ENCODE data around the gene CNEP1R1. TPM values are rescaled to one million over a fixed set of nuclear protein-coding genes. Genes with fewer than 3 reads are reported as not detected.

The CNEP1R1 gene
- total RNA-seq, 1 experiment from 2014 or later: 18.5 TPM

GRCh38 chr16:50061326-50061725 lies 36.3 kb downstream of the CNEP1R1 start:
- Histone ChIP-seq H3K9me3 (ENCODE audit: control insufficient read depth, low read depth, low read length) (no peaks in the 10 kb centered on the region), H3K23me2 (ENCODE audit: insufficient read length, low read depth, low read length, poor library complexity, severe bottlenecking) (peaks cover 3% of the 10 kb centered on the region), H2BK120ac (ENCODE audit: low read depth, low read length, poor library complexity, severe bottlenecking) (no peak overlapping the region), H3K79me2 (ENCODE audit: insufficient read depth, low read length) (no peaks in the 10 kb centered on the region), H2BK5ac (ENCODE audit: insufficient read length, low read length) (no peak overlapping the region), H2BK20ac (ENCODE audit: low read depth, low read length, poor library complexity, severe bottlenecking) (no peak overlapping the region), H2BK12ac (ENCODE audit: insufficient read length, low read depth, low read length) (no peak overlapping the region), H3K56ac (ENCODE audit: insufficient read length, low read depth, low read length) (no peak overlapping the region), H3K9ac (ENCODE audit: extremely low read depth, insufficient read length, low read length) (no peak overlapping the region), H3K14ac (ENCODE audit: insufficient read depth, low read length) (no peak overlapping the region), H3K4me1 (ENCODE audit: insufficient read depth, low read length) (no peaks in the 10 kb centered on the region), H3K27ac (ENCODE audit: insufficient read length, low read depth, low read length) (no peak overlapping the region), H3T11ph (ENCODE audit: low read length) (no peak overlapping the region), H4K91ac (ENCODE audit: insufficient read length, low read depth, low read length) (no peak overlapping the region), H3K4ac (ENCODE audit: low read depth, low read length) (no peak overlapping the region), H2AFZ (ENCODE audit: low read length) (no peak overlapping the region), H3K79me1 (ENCODE audit: insufficient read depth, low read depth, low read length, poor library complexity, severe bottlenecking) (no peaks in the 10 kb centered on the region), H3K27me3 (ENCODE audit: insufficient read depth, low read length) (no peaks in the 10 kb centered on the region), H4K5ac (ENCODE audit: insufficient read length, low read depth, low read length) (no peak overlapping the region), H2BK15ac (ENCODE audit: low read depth, low read length) (no peak overlapping the region), H2AK5ac (ENCODE audit: insufficient read length, low read length) (no peak overlapping the region), H3K23ac (ENCODE audit: insufficient read length, low read depth, low read length) (no peak overlapping the region), H4K8ac (replicated peaks; ENCODE audit: insufficient read length, low read depth, low read length) (no peak overlapping the region), H4K20me1 (ENCODE audit: control insufficient read depth, insufficient read depth, insufficient read length) (no peaks in the 10 kb centered on the region), H3K18ac (ENCODE audit: insufficient read length, low read depth, low read length) (no peak overlapping the region), H3K4me2 (ENCODE audit: insufficient read depth, insufficient read length, low read length) (no peak overlapping the region)
- WGBS (ENCODE audit: extremely low coverage, insufficient read length, low lambda C conversion rate): no CpG with 5 or more reads among the region's 1 CpG
- Mint-ChIP-seq H3K27ac (no peak overlapping the region; a peak in 1 of 7 replicates), H3K4me3 (no peak overlapping the region), H3K36me3 (ENCODE audit: insufficient read depth in 1 of 3, low read depth in 3 of 3) (peaks cover 0 to 3% (median 0%) of the 10 kb centered on the region in 3 experiments; a peak in 1 of 7 replicates), H3K27me3 (ENCODE audit: low read depth) (peaks cover 6% of the 10 kb centered on the region), H3K9me3 (peaks cover 2 to 8% of the 10 kb centered on the region in 2 experiments; a peak in 4 of 5 replicates), H3K4me1 (0 out of 4 replicates have a peak, but pooled peaks cover 0 to 2% of the 10 kb centered on the region in 2 experiments)
- no peak for TF ChIP-seq CTCF (conservative IDR thresholded peaks at IDR 0.05)
- DNase-seq: no peak

Measured in H9 (cell line).